Measurements from ENCODE around the gene PDIA6. TPM values are rescaled to one million over a fixed set of nuclear protein-coding genes. Genes with fewer than 3 reads are reported as not detected.

Gene PDIA6
- total RNA-seq, 6 experiments from 2014 or later: 141 to 232 (median 191) TPM

GRCh38 chr2:10770956-10771750, 41.4 kb downstream of the PDIA6 start:
- TF ChIP-seq CTCF (IDR thresholded peaks at IDR 0.05): no peak
- no peak for TF ChIP-seq POLR2A (IDR thresholded peaks at IDR 0.05)
- ATAC-seq: no peak
- no peaks in the 10 kb centered on the region for H3K4me1 ChIP-seq
- intact Hi-C loops (cut with DNase I): no loop called here
- H3K4me3 ChIP-seq: no peak overlapping the region
- no peaks in the 10 kb centered on the region for H3K9me3 ChIP-seq
- no peaks in the 10 kb centered on the region for H3K27me3 ChIP-seq
- WGBS (ENCODE audit: insufficient coverage, low coverage, low lambda C conversion rate, missing lambda C conversion rate): 67% methylated on average over 2 of the region's 22 CpGs
- H3K27ac ChIP-seq: no peak overlapping the region
- peak in 1 of 3 donors; percentile 29 for DNase-seq
- no peaks in the 10 kb centered on the region for H3K36me3 ChIP-seq

- no peaks in the 10 kb centered on the region for H3K4me1 ChIP-seq
- no peak overlapping the region for H3K4me3 ChIP-seq
- H3K27ac ChIP-seq: no peak overlapping the region
- no peaks in the 10 kb centered on the region for H3K27me3 ChIP-seq
- ATAC-seq (no peak), DNase-seq (no peak)
- H3K9me3 ChIP-seq: no peaks in the 10 kb centered on the region
- TF ChIP-seq POLR2A (IDR thresholded peaks at IDR 0.05): no peak
- TF ChIP-seq CTCF (IDR thresholded peaks at IDR 0.05): no peak
- intact Hi-C loops (cut with DNase I): no loop called here
- no peaks in the 10 kb centered on the region for H3K36me3 ChIP-seq
- WGBS (ENCODE audit: insufficient coverage, low coverage, low lambda C conversion rate, missing lambda C conversion rate): 58% methylated on average over 5 of the region's 16 CpGs
Measured at GRCh38 chr2:10768063-10768507, 44.5 kb downstream of the PDIA6 start.

- DNase-seq: no peak
- Histone ChIP-seq H3K36me3 (no peaks in the 10 kb centered on the region), H3K4me3 (no peak overlapping the region), H3K4me1 (no peaks in the 10 kb centered on the region), H3K27me3 (no peaks in the 10 kb centered on the region), H3K9me3 (no peaks in the 10 kb centered on the region), H3K27ac (no peak overlapping the region)
- no peak for ATAC-seq
- TF ChIP-seq POLR2A (IDR thresholded peaks at IDR 0.05) (no peak), CTCF (IDR thresholded peaks at IDR 0.05) (no peak)
- no CpG with 5 or more reads among the region's 12 CpGs for WGBS (ENCODE audit: insufficient coverage, low coverage, low lambda C conversion rate, missing lambda C conversion rate)
- intact Hi-C loops (cut with DNase I): no loop called here
Measured at GRCh38 chr2:10765914-10766313, 46.7 kb downstream of the PDIA6 start.

- TF ChIP-seq POLR2A (IDR thresholded peaks at IDR 0.05) (no peak), CTCF (IDR thresholded peaks at IDR 0.05) (no peak)
- WGBS (ENCODE audit: insufficient coverage, low coverage, low lambda C conversion rate, missing lambda C conversion rate): no CpG with 5 or more reads among the region's 5 CpGs
- Histone ChIP-seq H3K27me3 (no peaks in the 10 kb centered on the region), H3K4me1 (no peaks in the 10 kb centered on the region), H3K9me3 (no peaks in the 10 kb centered on the region), H3K27ac (no peak overlapping the region), H3K36me3 (no peaks in the 10 kb centered on the region), H3K4me3 (no peak overlapping the region)
- no peak for ATAC-seq
- intact Hi-C loops (cut with DNase I): no loop called here
- no peak for DNase-seq
Measured at GRCh38 chr2:10765461-10765860, 47.1 kb downstream of the PDIA6 start.
